Measurements from ENCODE around the gene CEP350.

CEP350 gene

GRCh38 chr1:180092931-180093650, 138.5 kb downstream of the CEP350 start:
- H3K9ac ChIP-seq (ENCODE audit: insufficient read length, low read depth): no peak overlapping the region
- H3K36me3 ChIP-seq (ENCODE audit: insufficient read depth, insufficient read length, low read length): peaks cover 78% of the 10 kb centered on the region
- TF ChIP-seq ZNF274 (IDR thresholded peaks at IDR 0.05; ENCODE audit: low read depth, low read length) (no peak), SUZ12 (IDR thresholded peaks at IDR 0.05; ENCODE audit: extremely low read depth, insufficient read depth, insufficient read length) (no peak), YY1 (IDR thresholded peaks at IDR 0.05; ENCODE audit: insufficient read depth, insufficient read length) (no peak)
- DNase-seq (ENCODE audit: low read depth, low spot score): no peak
- no peaks in the 10 kb centered on the region for H3K4me1 ChIP-seq (ENCODE audit: insufficient read depth, insufficient read length)
- H3K27me3 ChIP-seq (ENCODE audit: insufficient read depth, insufficient read length): no peaks in the 10 kb centered on the region
- no peaks in the 10 kb centered on the region for H3K9me3 ChIP-seq (ENCODE audit: insufficient read depth, low read length)
- no peak overlapping the region for H3K4me3 ChIP-seq (ENCODE audit: insufficient read length, low read depth)

- Histone ChIP-seq H3K9ac (ENCODE audit: insufficient read length, low read depth) (no peak overlapping the region), H3K36me3 (ENCODE audit: insufficient read depth, insufficient read length, low read length) (peaks cover 87% of the 10 kb centered on the region), H3K9me3 (ENCODE audit: insufficient read depth, low read length) (no peaks in the 10 kb centered on the region), H3K4me3 (ENCODE audit: insufficient read length, low read depth) (no peak overlapping the region), H3K4me1 (ENCODE audit: insufficient read depth, insufficient read length) (no peaks in the 10 kb centered on the region), H3K27me3 (ENCODE audit: insufficient read depth, insufficient read length) (no peaks in the 10 kb centered on the region)
- no peak for DNase-seq (ENCODE audit: low read depth, low spot score)
- TF ChIP-seq ZNF274 (IDR thresholded peaks at IDR 0.05; ENCODE audit: low read depth, low read length) (no peak), YY1 (IDR thresholded peaks at IDR 0.05; ENCODE audit: insufficient read depth, insufficient read length) (no peak), SUZ12 (IDR thresholded peaks at IDR 0.05; ENCODE audit: extremely low read depth, insufficient read depth, insufficient read length) (no peak)
These were observed 140.2 kb downstream of the CEP350 start for GRCh38 chr1:180094705-180095295.

GRCh38 chr1:180096584-180097325, 142.1 kb downstream of the CEP350 start:
- Histone ChIP-seq H3K36me3 (ENCODE audit: insufficient read depth, insufficient read length, low read length) (peaks cover 91% of the 10 kb centered on the region), H3K9ac (ENCODE audit: insufficient read length, low read depth) (no peak overlapping the region), H3K4me3 (ENCODE audit: insufficient read length, low read depth) (no peak overlapping the region), H3K27me3 (ENCODE audit: insufficient read depth, insufficient read length) (no peaks in the 10 kb centered on the region), H3K9me3 (ENCODE audit: insufficient read depth, low read length) (no peaks in the 10 kb centered on the region), H3K4me1 (ENCODE audit: insufficient read depth, insufficient read length) (no peaks in the 10 kb centered on the region)
- TF ChIP-seq ZNF274 (IDR thresholded peaks at IDR 0.05; ENCODE audit: low read depth, low read length) (no peak), SUZ12 (IDR thresholded peaks at IDR 0.05; ENCODE audit: extremely low read depth, insufficient read depth, insufficient read length) (no peak), YY1 (IDR thresholded peaks at IDR 0.05; ENCODE audit: insufficient read depth, insufficient read length) (no peak)
- DNase-seq (ENCODE audit: low read depth, low spot score): no peak

GRCh38 chr1:180097326-180097605, 142.7 kb downstream of the CEP350 start:
- no peak overlapping the region for H3K4me3 ChIP-seq (ENCODE audit: insufficient read length, low read depth)
- no peaks in the 10 kb centered on the region for H3K27me3 ChIP-seq (ENCODE audit: insufficient read depth, insufficient read length)
- no peak for DNase-seq (ENCODE audit: low read depth, low spot score)
- H3K9me3 ChIP-seq (ENCODE audit: insufficient read depth, low read length): no peaks in the 10 kb centered on the region
- TF ChIP-seq ZNF274 (IDR thresholded peaks at IDR 0.05; ENCODE audit: low read depth, low read length): no peak
- TF ChIP-seq SUZ12 (IDR thresholded peaks at IDR 0.05; ENCODE audit: extremely low read depth, insufficient read depth, insufficient read length): no peak
- TF ChIP-seq YY1 (IDR thresholded peaks at IDR 0.05; ENCODE audit: insufficient read depth, insufficient read length): no peak
- no peaks in the 10 kb centered on the region for H3K4me1 ChIP-seq (ENCODE audit: insufficient read depth, insufficient read length)
- H3K36me3 ChIP-seq (ENCODE audit: insufficient read depth, insufficient read length, low read length): peaks cover 91% of the 10 kb centered on the region
- no peak overlapping the region for H3K9ac ChIP-seq (ENCODE audit: insufficient read length, low read depth)

GRCh38 chr1:180101411-180101810, 146.8 kb downstream of the CEP350 start:
- TF ChIP-seq YY1 (IDR thresholded peaks at IDR 0.05; ENCODE audit: insufficient read depth, insufficient read length) (no peak), SUZ12 (IDR thresholded peaks at IDR 0.05; ENCODE audit: extremely low read depth, insufficient read depth, insufficient read length) (no peak), ZNF274 (IDR thresholded peaks at IDR 0.05; ENCODE audit: low read depth, low read length) (no peak)
- Histone ChIP-seq H3K27me3 (ENCODE audit: insufficient read depth, insufficient read length) (no peaks in the 10 kb centered on the region), H3K4me3 (ENCODE audit: insufficient read length, low read depth) (no peak overlapping the region), H3K36me3 (ENCODE audit: insufficient read depth, insufficient read length, low read length) (peaks cover 66% of the 10 kb centered on the region), H3K9me3 (ENCODE audit: insufficient read depth, low read length) (no peaks in the 10 kb centered on the region), H3K4me1 (ENCODE audit: insufficient read depth, insufficient read length) (no peaks in the 10 kb centered on the region), H3K9ac (ENCODE audit: insufficient read length, low read depth) (no peak overlapping the region)
- DNase-seq (ENCODE audit: low read depth, low spot score): no peak

- no peaks in the 10 kb centered on the region for H3K27me3 ChIP-seq (ENCODE audit: insufficient read depth, insufficient read length)
- no peaks in the 10 kb centered on the region for H3K9me3 ChIP-seq (ENCODE audit: insufficient read depth, low read length)
- H3K9ac ChIP-seq (ENCODE audit: insufficient read length, low read depth): no peak overlapping the region
- DNase-seq (ENCODE audit: low read depth, low spot score): no peak
- no peaks in the 10 kb centered on the region for H3K4me1 ChIP-seq (ENCODE audit: insufficient read depth, insufficient read length)
- no peak overlapping the region for H3K4me3 ChIP-seq (ENCODE audit: insufficient read length, low read depth)
- TF ChIP-seq ZNF274 (IDR thresholded peaks at IDR 0.05; ENCODE audit: low read depth, low read length): no peak
- TF ChIP-seq SUZ12 (IDR thresholded peaks at IDR 0.05; ENCODE audit: extremely low read depth, insufficient read depth, insufficient read length): no peak
- H3K36me3 ChIP-seq (ENCODE audit: insufficient read depth, insufficient read length, low read length): peaks cover 48% of the 10 kb centered on the region
These were observed 149.2 kb downstream of the CEP350 start for GRCh38 chr1:180103819-180104218.

- Histone ChIP-seq H3K36me3 (ENCODE audit: insufficient read depth, insufficient read length, low read length) (peaks cover 37% of the 10 kb centered on the region), H3K9me3 (ENCODE audit: insufficient read depth, low read length) (no peaks in the 10 kb centered on the region), H3K9ac (ENCODE audit: insufficient read length, low read depth) (no peak overlapping the region), H3K4me1 (ENCODE audit: insufficient read depth, insufficient read length) (no peaks in the 10 kb centered on the region), H3K27me3 (ENCODE audit: insufficient read depth, insufficient read length) (no peaks in the 10 kb centered on the region), H3K4me3 (ENCODE audit: insufficient read length, low read depth) (no peak overlapping the region)
- DNase-seq (ENCODE audit: low read depth, low spot score): no peak
- TF ChIP-seq YY1 (IDR thresholded peaks at IDR 0.05; ENCODE audit: insufficient read depth, insufficient read length) (no peak), SUZ12 (IDR thresholded peaks at IDR 0.05; ENCODE audit: extremely low read depth, insufficient read depth, insufficient read length) (no peak), ZNF274 (IDR thresholded peaks at IDR 0.05; ENCODE audit: low read depth, low read length) (no peak)
These were observed 157.5 kb downstream of the CEP350 start for GRCh38 chr1:180112091-180112490.

Data from NT2/D1 (cell line).